Measurements from ENCODE around the gene CEP164. TPM values are rescaled to one million over a fixed set of nuclear protein-coding genes. Genes with fewer than 3 reads are reported as not detected.

CEP164 gene
- total RNA-seq, 2 experiments from 2014 or later = 31.7 to 32.4 TPM

- ChIA-PET CTCF (no interaction called here), POLR2A (no interaction called here)
- Mint-ChIP-seq H3K36me3 (ENCODE audit: low read depth) (no peaks in the 10 kb centered on the region), H3K27me3 (ENCODE audit: low read depth) (peaks cover 11% of the 10 kb centered on the region), H3K27ac (no peak overlapping the region), H3K4me1 (ENCODE audit: low read depth) (peaks cover 7% of the 10 kb centered on the region), H3K4me3 (no peak overlapping the region), H3K9me3 (ENCODE audit: insufficient read depth) (no peaks in the 10 kb centered on the region)
- DNase-seq (no peak), ATAC-seq (no peak)
These were observed 111.6 kb downstream of the CEP164 start for GRCh38 chr11:117439256-117439655.

GRCh38 chr11:117440258-117440657, 112.6 kb downstream of the CEP164 start:
- no peak for ATAC-seq
- H3K4me3 Mint-ChIP-seq = no peak overlapping the region
- no peak overlapping the region for H3K27ac Mint-ChIP-seq
- ChIA-PET CTCF (no interaction called here), POLR2A (no interaction called here)
- H3K36me3 Mint-ChIP-seq (ENCODE audit: low read depth) = no peaks in the 10 kb centered on the region
- no peak for DNase-seq
- no peaks in the 10 kb centered on the region for H3K9me3 Mint-ChIP-seq (ENCODE audit: insufficient read depth)
- H3K27me3 Mint-ChIP-seq (ENCODE audit: low read depth) = peaks cover 13% of the 10 kb centered on the region
- peaks cover 6% of the 10 kb centered on the region for H3K4me1 Mint-ChIP-seq (ENCODE audit: low read depth)

GRCh38 chr11:117441146-117441975, 113.7 kb downstream of the CEP164 start:
- Mint-ChIP-seq H3K27me3 (ENCODE audit: low read depth) (peaks cover 12% of the 10 kb centered on the region), H3K9me3 (ENCODE audit: insufficient read depth) (no peaks in the 10 kb centered on the region), H3K4me3 (no peak overlapping the region), H3K36me3 (ENCODE audit: low read depth) (no peaks in the 10 kb centered on the region), H3K27ac (no peak overlapping the region), H3K4me1 (ENCODE audit: low read depth) (no peaks in the 10 kb centered on the region)
- ChIA-PET CTCF (no interaction called here), POLR2A (no interaction called here)
- ATAC-seq (no peak), DNase-seq (no peak)

GRCh38 chr11:117442049-117442868, 114.6 kb downstream of the CEP164 start:
- ChIA-PET POLR2A (no interaction called here), CTCF (no interaction called here)
- peaks cover 10% of the 10 kb centered on the region for H3K27me3 Mint-ChIP-seq (ENCODE audit: low read depth)
- ATAC-seq = no peak
- no peak overlapping the region for H3K4me3 Mint-ChIP-seq
- no peaks in the 10 kb centered on the region for H3K4me1 Mint-ChIP-seq (ENCODE audit: low read depth)
- no peak for DNase-seq
- no peak overlapping the region for H3K27ac Mint-ChIP-seq
- H3K9me3 Mint-ChIP-seq (ENCODE audit: insufficient read depth) = no peaks in the 10 kb centered on the region
- H3K36me3 Mint-ChIP-seq (ENCODE audit: low read depth) = no peaks in the 10 kb centered on the region

- ChIA-PET POLR2A (no interaction called here), CTCF (no interaction called here)
- no peak overlapping the region for H3K27ac Mint-ChIP-seq
- no peaks in the 10 kb centered on the region for H3K4me1 Mint-ChIP-seq (ENCODE audit: low read depth)
- no peaks in the 10 kb centered on the region for H3K9me3 Mint-ChIP-seq (ENCODE audit: insufficient read depth)
- ATAC-seq = no peak
- H3K4me3 Mint-ChIP-seq = no peak overlapping the region
- peaks cover 13% of the 10 kb centered on the region for H3K27me3 Mint-ChIP-seq (ENCODE audit: low read depth)
- no peaks in the 10 kb centered on the region for H3K36me3 Mint-ChIP-seq (ENCODE audit: low read depth)
- no peak for DNase-seq
These were observed 115.2 kb downstream of the CEP164 start for GRCh38 chr11:117442869-117443239.

- DNase-seq (no peak), ATAC-seq (no peak)
- ChIA-PET POLR2A (interaction anchor here (0.6 kb wide), 1 partner anchor 660 kb away, joined by 4 read pairs; no protein-coding TSS in a partner anchor), CTCF (interaction anchor here (0.9 kb wide), 1 partner anchor 18 kb away, joined by 3 read pairs; no protein-coding TSS in a partner anchor)
- no peak overlapping the region for H3K4me3 Mint-ChIP-seq
- H3K4me1 Mint-ChIP-seq (ENCODE audit: low read depth) = no peaks in the 10 kb centered on the region
- H3K9me3 Mint-ChIP-seq (ENCODE audit: insufficient read depth) = no peaks in the 10 kb centered on the region
- no peaks in the 10 kb centered on the region for H3K36me3 Mint-ChIP-seq (ENCODE audit: low read depth)
- H3K27ac Mint-ChIP-seq = no peak overlapping the region
- H3K27me3 Mint-ChIP-seq (ENCODE audit: low read depth) = peaks cover 14% of the 10 kb centered on the region
These were observed 115.9 kb downstream of the CEP164 start for GRCh38 chr11:117443266-117444186.

- no peak overlapping the region for H3K27ac Mint-ChIP-seq
- ChIA-PET POLR2A (no interaction called here), CTCF (interaction anchor here (0.9 kb wide), 1 partner anchor 18 kb away, joined by 3 read pairs; no protein-coding TSS in a partner anchor)
- H3K9me3 Mint-ChIP-seq (ENCODE audit: insufficient read depth) = no peaks in the 10 kb centered on the region
- no peaks in the 10 kb centered on the region for H3K4me1 Mint-ChIP-seq (ENCODE audit: low read depth)
- peaks cover 14% of the 10 kb centered on the region for H3K27me3 Mint-ChIP-seq (ENCODE audit: low read depth)
- H3K36me3 Mint-ChIP-seq (ENCODE audit: low read depth) = no peaks in the 10 kb centered on the region
- no peak for ATAC-seq
- H3K4me3 Mint-ChIP-seq = no peak overlapping the region
- no peak for DNase-seq
These were observed 116.6 kb downstream of the CEP164 start for GRCh38 chr11:117444256-117444655.

GRCh38 chr11:117444711-117445658, 117.3 kb downstream of the CEP164 start:
- no peaks in the 10 kb centered on the region for H3K9me3 Mint-ChIP-seq (ENCODE audit: insufficient read depth)
- no peak for DNase-seq
- H3K4me3 Mint-ChIP-seq = no peak overlapping the region

GRCh38 chr11:117449111-117449693, 121.5 kb downstream of the CEP164 start:
- no peak for ATAC-seq
- Mint-ChIP-seq H3K4me3 (no peak overlapping the region), H3K27me3 (ENCODE audit: low read depth) (peaks cover 13% of the 10 kb centered on the region), H3K27ac (no peak overlapping the region), H3K4me1 (ENCODE audit: low read depth) (no peaks in the 10 kb centered on the region), H3K9me3 (ENCODE audit: insufficient read depth) (peaks cover 3% of the 10 kb centered on the region), H3K36me3 (ENCODE audit: low read depth) (no peaks in the 10 kb centered on the region)
- no peak for DNase-seq
- POLR2A ChIA-PET = no interaction called here
- CTCF ChIA-PET = no interaction called here

More at GRCh38 chr11:117444711-117445658, 117.3 kb downstream of the CEP164 start:
- Mint-ChIP-seq H3K27ac (no peak overlapping the region), H3K27me3 (ENCODE audit: low read depth) (peaks cover 14% of the 10 kb centered on the region), H3K4me1 (ENCODE audit: low read depth) (no peaks in the 10 kb centered on the region), H3K36me3 (ENCODE audit: low read depth) (no peaks in the 10 kb centered on the region)
- ATAC-seq = no peak
- CTCF ChIA-PET = interaction anchor here (0.9 kb wide), 2 partner anchors 19 kb away, joined by 3 read pairs; no protein-coding TSS in a partner anchor
- POLR2A ChIA-PET = interaction anchor here (0.7 kb wide), 1 partner anchor 53 kb away, joined by 3 read pairs; no protein-coding TSS in a partner anchor

- POLR2A ChIA-PET = no interaction called here
- H3K27ac Mint-ChIP-seq = no peak overlapping the region
- DNase-seq (no peak), ATAC-seq (no peak)
- no peaks in the 10 kb centered on the region for H3K36me3 Mint-ChIP-seq (ENCODE audit: low read depth)
- H3K27me3 Mint-ChIP-seq (ENCODE audit: low read depth) = peaks cover 12% of the 10 kb centered on the region
- peaks cover 8% of the 10 kb centered on the region for H3K9me3 Mint-ChIP-seq (ENCODE audit: insufficient read depth)
- no peaks in the 10 kb centered on the region for H3K4me1 Mint-ChIP-seq (ENCODE audit: low read depth)
- CTCF ChIA-PET = no interaction called here
- no peak overlapping the region for H3K4me3 Mint-ChIP-seq
These were observed 126.4 kb downstream of the CEP164 start for GRCh38 chr11:117453886-117454563.
